GM18858 (cell line): Measurements from ENCODE around the gene PSG2.
"Not testable (repeated sequence)": the region's sequence is repeated elsewhere in the genome, so short reads cannot be mapped to it uniquely, and the experiment has no call there.

Experiments
- ATAC-seq: cut with Tn5 transposase; IDR thresholded peaks from one replicate; pipeline ENCODE4 v1.9.1; 2021; ENCODE audit not compliant: unreplicated experiment

Gene PSG2

DNA sequence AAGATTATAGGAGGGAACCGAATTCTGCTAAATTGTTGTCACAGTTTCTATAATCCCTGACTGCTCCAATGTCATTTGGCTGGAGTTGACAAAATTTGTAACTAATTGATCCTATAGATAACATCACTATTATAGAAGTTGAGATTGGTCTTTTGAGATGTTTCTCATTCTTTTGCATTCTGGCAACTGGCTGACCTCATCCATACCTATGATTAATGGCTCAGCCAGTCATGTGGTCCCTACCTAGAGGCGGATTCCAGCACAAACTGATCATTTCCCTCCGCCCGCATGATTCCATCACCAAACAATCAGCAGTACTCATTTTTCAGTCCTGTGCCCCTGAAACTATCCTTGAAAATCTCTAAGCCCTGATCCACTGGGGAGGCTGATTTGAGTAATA, 4.2 kb downstream of the PSG2 start:
- ATAC-seq = no peak

DNA sequence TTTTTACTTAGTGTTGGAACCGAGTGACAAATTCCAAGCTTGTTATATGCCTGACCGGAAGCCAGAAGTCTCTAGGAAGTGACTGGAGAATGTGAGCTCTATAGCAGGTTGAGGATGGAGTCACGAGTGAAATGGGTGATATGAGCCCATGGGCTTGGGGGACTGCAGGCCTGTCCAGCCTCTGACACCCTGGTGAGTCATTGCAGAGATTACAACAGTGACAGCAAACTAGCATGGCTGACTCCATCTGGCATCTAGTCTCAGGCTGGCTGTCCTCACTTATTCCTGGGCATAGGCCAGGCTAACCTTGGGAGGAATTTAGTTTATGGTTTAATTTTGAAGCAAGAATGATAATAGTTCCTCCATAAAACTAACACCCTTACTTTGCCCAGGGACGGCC, 4.6 kb downstream of the PSG2 start:
- not testable (repeated sequence) for ATAC-seq

DNA sequence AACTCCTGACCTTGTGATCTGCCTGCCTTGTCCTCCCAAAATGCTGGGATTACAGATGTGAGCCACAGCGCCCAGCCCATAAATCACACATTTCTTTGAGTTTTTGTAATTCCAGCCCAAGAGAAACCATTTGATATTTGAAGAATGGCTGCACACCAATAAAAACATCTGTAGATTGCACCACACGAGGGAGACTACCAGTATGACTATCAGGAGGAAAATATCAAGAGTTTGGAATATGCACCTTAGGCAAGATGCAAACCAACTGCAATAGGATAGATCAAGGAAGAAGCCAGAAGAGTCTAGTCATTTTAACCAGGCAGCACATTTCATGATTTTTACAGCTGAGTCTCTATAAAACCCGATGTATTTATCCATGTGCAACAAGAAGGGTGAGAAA, 20.1 kb downstream of the PSG2 start:
- not testable (repeated sequence) for ATAC-seq

DNA sequence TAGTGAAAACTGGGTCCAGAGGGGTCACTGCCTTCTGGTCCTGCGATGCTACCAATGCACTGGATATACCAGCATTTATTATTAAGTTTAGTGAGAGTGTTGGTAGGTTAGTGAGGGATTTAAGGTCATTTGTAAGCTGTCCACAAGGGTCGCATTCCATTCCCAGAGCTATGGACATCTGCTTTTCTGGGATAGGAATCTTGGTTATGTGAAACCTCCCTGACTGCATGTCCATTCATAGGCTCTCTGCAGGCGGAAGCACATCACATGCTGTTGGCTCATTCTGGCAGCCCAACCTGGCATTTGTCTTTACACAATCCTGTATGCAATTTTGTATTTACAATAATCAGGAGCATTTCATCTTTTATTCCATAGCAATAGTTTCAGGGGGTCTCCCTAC, 21.2 kb downstream of the PSG2 start:
- ATAC-seq = not testable (repeated sequence)

DNA sequence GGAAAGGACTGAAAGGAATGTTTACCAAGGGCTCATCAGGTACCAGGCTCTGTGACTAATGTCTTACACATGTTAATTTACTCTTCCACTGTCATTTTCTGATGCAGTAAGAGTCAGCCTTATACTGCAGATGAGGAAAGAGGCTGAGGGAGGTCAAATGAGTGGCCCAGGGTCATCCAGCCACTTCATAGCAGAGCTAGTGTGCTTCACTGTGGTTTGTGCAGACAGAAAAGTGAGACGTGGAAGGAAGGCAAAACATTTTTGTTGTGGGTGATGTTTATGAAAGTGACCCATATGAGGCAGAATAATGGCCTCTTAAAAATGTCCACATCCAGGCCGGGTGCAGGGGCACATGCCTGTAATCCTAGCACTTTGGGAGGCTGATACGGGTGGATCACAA, 22.2 kb downstream of the PSG2 start:
- ATAC-seq = not testable (repeated sequence)

DNA sequence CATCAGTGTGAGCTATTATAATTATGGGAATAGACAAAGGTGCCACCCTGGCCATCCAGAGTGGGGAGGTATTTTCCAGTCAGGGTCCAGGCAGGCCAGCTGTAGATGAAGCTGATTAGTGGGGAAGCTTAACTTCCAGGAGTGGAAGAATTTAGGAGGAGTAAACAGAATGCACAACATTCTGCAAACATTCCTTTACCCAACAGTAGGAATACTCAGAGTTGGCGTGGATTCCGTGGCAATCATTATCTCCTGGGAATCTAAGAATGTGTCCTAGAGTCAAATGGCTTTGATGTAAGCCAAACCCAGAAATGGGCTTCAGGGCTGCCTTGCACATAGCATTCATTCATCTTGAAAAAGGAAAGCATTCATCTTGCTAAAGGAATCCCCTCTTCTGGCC, 23.0 kb downstream of the PSG2 start:
- not testable (repeated sequence) for ATAC-seq

DNA sequence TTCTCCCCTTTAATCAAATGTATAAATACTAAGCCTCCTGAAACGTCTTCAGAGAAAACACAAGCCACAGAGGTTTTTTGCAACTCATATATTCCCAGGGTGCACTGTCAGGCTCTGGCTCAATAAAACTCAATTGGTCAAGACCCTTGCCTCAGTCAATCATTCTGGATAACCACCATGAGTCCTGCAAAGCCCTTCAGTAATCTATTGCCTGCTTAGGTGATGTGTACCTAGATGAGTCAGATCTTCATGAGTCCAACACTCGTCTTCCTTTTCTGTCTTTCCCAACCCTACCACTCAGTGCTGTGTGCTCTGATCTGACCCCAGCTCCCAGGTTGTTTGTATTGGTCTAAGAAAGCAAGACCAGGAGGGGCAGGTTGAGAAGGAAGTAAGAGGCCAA, 24.1 kb downstream of the PSG2 start:
- ATAC-seq = not testable (repeated sequence)

DNA sequence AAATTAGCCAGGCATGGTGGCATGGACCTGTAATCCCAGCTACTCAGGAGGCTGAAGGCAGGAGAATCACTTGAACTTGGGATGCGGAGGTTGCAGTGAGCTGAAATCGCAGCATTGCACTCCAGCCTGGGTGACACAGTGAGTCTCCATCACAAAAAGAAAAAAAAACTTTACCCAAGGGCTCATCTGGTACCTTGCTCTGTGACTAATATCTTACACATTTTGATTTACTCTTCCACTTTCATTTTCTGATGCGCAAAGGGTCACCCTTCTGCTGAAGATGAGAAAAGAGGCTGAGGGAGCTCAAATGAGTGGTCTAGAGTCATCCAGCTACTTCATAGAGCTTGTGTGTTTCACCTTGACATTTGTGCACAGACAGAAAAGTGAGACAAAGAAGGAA, 34.5 kb downstream of the PSG2 start:
- ATAC-seq = not testable (repeated sequence)

DNA sequence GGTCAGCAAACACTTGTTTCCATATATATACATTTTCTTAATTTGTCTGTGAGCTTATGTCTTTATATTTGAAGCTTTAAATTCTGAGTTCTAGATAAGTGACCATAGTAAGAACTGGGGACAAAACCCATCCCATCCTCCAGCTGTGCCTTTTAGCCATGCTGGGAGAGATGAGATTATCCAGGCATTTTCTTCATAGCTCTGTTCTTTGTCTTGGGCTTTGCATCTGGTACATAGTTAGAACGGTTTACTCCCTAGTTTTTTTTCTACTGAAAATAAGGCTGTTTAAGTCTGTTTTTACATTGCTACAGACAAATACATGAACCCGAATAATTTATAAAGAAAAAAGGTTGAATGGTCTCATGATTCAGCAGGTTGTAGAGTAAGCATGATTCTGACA, 35.9 kb downstream of the PSG2 start:
- ATAC-seq = not testable (repeated sequence)

DNA sequence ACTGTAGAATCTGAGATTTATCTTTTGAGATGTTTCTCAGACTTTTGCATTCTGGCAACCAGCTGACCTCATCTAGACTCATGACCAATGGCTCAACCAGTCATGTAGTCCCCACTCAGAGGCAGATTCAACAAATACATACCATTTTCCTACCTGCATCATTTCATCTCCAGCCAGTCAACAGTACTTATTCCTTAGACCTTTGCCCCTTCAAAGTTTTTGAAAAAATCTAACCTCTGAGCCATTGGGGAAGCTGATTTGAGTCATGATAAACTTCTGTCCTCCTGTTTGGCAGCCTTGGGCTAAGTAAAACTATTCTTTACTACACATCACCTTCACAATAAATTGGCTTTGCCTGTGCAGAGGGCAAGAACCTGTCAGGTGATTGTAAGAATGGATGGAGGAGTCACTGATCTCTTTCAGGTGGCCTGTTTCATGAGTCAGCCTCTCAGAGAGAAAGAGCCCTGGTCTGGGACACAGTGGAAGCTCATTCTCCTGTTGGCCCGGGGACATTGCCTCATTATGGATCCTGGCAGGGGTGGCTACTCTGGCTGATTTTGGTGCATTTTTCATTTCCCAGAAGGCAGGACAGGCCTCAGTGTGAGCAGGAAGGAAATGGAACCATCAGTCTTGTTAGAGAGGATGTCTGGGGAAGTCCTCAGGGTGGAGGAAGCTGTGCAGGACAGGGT, 38.9 kb downstream of the PSG2 start:
- ATAC-seq = not testable (repeated sequence)

DNA sequence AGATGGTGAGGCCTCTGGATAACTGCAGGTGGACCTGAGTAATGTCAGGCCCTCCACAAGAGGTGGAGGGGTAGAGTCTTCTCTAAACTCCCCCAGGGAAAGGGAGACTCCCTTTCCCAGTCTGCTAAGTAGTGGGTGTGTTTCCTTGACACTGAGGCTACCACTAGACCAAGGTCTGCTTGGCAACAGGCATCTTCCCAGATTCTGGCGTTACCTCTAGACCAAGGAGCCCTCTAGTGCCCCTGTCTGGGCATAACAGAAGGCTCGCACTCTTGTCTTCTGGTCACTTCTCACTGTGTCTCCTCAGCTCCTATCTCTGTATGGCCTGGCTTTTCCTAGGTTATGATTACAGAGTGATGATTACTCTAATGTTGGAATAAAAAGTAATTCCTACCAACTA, 50.9 kb downstream of the PSG2 start:
- not testable (repeated sequence) for ATAC-seq

DNA sequence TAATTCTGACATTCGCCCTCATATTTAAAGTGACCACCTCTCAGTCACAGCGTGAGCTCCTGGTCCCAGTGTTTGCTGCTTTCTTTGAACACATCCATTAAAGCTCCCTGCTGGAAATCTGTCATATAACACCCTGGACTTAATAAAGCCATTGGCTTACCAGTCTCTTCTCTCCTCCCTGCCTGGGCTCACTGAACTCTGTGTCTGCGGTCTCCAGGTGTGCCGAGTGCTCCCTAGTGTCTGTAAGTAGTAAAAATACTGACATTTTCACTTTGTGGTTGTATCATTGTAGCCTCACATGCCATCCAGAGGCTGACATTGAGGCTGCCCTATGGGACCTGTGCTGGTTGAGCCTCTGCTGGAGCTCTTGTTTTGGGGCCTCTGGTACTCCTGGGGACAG, 53.6 kb downstream of the PSG2 start:
- no peak for ATAC-seq

DNA sequence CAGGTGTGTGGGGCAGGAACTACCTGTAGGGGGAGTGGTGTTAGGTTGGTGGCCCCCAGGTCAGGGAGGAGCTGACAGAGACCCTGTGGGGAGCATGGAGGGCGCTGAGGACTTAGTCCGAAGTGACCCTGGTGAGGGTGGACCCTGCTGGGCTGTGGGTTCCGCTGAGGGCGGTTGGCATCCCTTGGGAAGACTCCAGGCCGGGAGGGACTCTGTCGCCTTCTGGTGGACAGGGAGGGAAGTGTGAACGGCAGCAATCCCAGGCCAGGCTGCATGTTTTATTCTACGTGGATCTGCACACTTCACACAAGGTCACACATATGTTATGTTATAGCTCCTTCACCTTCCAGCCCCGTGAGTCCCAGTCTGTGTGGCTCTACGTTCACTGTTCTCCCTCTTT, 54.5 kb downstream of the PSG2 start:
- ATAC-seq = not testable (repeated sequence)

DNA sequence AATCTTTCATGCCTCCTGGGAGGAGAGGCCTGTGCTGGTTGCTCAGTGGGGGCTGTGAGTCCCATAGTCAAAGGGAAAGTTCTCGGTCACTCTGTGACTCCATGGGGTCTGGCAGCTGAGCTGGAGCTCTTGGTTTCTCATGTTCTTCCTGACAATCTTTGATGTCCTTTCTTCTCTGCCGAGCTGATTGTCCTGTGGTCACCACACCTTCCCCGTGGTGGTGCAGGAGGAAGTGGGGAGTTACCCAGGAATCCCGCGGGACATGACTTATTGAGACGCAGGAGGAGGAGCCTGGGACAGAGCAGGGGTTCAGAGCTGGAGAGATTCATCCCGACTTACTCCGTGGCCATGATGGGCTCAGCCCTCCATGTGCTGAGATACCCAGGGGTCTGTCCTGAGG, 55.4 kb downstream of the PSG2 start:
- not testable (repeated sequence) for ATAC-seq

DNA sequence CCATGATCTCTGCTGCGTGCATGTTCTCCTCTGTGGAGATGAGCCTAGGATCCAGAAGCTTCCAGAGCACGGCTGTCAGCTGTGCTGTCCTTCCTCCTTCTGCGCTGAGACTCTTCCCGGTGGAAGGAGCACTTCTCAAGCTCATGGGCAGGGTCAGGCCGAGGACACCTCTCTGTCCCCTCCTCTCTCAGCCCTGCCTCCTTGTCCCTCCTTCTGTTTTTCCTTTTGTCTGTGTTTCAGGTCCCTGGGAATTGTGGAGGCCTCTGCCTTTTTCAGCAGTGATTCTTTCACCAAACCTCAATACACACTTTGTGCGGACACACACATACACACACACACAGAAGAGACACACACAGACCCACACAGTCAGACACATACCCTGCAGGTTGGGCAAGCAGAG, 56.1 kb downstream of the PSG2 start, which contains the start of gene PSG11:
Gene PSG11 (minus strand): TSS at position 101 of the 400 bp plus-strand sequence. CDS start 97 bp downstream, at position 4.
- not testable (repeated sequence) for ATAC-seq

DNA sequence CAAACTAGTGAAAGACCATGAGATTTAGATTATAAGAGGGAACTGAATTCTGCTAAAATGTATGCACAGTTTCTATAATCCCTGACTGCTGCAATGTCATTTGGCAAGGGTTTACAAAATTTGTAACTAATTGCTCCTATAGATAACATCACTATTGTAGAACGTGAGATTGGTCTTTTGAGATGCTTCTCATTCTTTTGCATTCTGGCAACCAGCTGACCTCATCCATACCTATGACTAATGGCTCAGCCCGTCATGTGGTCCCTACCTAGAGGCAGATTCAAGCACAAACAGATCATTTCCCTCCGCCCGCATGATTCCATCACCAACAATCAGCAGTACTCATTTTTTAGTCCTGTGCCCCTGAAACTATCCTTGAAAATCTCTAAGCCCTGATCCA, 60.4 kb downstream of the PSG2 start:
- not testable (repeated sequence) for ATAC-seq

DNA sequence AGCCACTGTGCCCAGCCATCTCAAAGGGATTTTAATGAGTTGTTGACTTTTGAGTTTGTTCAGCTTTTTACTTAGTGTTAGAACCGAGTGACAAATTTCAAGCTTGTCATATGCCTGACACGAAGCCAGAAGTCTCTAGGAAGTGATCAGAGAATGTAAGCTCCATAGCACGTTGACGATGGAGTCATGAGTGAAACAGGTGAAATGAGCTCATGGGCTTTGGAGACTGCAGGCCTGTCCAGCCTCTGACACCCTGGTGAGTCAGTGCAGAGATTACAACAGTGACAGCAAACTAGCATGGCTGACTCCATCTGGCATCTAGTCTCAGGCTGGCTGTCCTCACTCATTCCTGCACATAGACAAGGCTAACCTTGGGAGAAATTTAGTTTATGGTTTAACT, 60.9 kb downstream of the PSG2 start:
- ATAC-seq = not testable (repeated sequence)

DNA sequence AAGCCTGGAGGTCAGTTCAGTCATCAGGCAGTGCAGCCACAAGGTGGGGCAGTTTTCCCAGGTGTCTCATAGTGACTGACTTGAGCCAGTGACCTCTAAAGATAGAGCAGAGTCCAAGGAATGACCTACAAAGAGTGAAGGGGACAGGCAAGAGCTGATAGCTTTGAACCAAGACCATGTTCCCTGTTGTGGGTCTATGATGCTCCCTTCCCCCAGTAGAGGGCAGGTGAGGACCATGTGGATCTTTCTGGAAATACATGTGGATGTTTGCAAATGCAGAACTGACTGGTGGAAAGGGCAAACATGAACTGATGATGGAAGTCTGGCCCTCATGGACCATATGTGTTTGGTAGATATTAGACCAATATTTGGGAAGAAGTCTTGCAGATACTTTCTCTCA, 62.9 kb downstream of the PSG2 start:
- ATAC-seq = not testable (repeated sequence)
